Stimulated activated CD4-positive, alpha-beta T cell treated with anti-CD3 and anti-CD28 coated beads, Interleukin-4, amount 100 ng/mL, for 24 hours (primary cell): ENCODE measurements around the gene MTX1.
A peak's percentile ranks its signal among the peaks of the same experiment; 100 is the strongest.
"Not testable (repeated sequence)": the region's sequence is repeated elsewhere in the genome, so short reads cannot be mapped to it uniquely, and the experiment has no call there.

ENCODE experiments used
- DNase-seq: peaks from one replicate; pipeline ENCODE4 v3.0.0-alpha.2; 2020

Gene MTX1

DNA sequence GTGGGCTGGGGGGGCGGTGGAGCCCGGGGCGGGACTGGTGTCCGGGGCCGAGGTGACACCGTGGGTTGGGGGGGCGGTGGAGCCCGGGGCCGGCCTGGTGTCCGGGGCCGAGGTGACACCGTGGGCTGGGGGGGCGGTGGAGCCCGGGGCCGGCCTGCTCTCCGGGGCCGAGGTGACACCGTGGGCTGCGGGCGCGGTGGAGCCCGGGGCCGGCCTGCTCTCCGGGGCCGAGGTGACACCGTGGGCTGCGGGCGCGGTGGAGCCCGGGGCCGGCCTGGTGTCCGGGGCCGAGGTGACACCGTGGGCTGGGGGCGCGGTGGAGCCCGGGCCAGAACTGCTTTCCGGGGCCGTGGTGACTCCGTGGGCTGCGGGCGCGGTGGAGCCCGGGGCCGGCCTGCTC lies 18.6 kb upstream of the MTX1 start:
- not testable (repeated sequence) for DNase-seq

DNA sequence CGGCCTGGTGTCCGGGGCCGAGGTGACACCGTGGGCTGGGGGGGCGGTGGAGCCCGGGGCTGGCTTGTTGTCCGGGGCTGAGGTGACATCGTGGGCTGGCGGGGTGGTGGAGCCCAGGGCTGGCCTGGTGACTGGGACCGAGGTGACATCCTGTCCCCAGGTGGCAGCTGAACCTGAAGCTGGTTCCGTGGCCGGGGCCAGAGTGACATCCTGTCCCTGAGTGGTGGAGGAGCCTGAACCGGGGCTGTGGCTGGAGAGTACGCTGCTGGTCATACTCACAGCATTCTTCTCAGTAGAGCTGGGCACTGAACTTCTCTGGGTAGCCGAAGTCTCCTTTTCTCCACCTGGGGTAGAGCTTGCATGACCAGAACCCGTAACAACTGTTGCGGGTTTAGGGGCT lies 16.6 kb upstream of the MTX1 start:
- no peak for DNase-seq

DNA sequence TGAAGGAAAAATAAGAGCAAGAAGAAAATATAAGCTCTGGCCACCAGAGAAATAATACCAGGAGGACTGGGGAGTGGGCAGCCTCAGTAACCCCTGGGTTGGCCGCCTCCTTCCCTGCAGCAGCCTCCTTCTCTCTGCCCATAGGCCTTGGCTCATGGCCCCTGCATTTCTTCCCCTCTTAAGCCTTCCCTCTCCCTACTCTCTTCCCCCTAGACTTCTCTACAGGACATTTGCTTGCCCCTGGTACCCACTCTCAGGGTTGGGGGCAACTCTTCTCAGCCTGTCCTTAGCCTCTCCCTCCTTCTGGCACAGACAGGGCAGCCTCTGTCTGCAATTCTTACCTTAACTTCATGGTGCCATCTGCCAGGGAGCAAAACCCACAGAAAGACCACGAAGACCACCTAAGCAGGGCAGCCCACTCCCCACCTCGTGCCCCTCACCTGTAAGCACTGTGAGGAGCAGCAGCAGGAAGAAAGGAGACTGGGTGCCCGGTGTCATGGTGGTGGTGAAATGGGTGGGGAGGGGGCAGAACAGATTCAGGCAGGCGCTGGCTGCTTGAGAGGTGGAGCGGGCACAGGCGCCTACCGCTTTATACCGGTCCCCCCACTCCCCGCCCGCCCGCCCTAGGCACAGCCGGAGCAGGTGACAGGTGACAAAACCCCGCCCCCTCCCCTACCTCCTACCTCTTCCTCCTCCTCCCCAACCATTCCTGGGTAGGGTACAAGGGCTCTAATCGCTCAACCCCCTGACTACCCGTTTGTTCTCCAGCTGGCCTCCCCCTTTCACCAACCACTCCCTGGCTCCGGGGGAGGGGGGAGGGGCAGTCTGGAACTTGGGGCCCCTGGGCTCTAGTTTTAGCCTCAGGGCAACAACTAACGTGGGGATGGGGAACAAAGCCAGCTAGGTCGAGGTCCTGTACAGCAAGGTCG lies 15.9 kb upstream of the MTX1 start:
- no peak for DNase-seq

GRCh38 chr1:155193275-155193990 lies 15.1 kb upstream of the MTX1 start:
- DNase-seq: peak; percentile 83

DNA sequence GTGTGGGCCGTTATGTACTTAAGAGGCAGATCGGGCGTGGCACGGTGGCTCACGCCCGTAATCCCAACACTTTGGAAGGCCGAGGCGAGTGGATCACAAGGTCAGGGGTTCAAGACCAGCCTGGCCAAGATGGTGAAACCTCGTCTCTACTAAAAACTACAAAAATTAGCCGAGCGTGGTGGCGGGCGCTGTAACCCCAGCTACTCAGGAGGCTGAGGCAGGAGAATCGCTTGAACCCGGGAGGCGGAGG lies 14.6 kb upstream of the MTX1 start:
- not testable (repeated sequence) for DNase-seq

DNA sequence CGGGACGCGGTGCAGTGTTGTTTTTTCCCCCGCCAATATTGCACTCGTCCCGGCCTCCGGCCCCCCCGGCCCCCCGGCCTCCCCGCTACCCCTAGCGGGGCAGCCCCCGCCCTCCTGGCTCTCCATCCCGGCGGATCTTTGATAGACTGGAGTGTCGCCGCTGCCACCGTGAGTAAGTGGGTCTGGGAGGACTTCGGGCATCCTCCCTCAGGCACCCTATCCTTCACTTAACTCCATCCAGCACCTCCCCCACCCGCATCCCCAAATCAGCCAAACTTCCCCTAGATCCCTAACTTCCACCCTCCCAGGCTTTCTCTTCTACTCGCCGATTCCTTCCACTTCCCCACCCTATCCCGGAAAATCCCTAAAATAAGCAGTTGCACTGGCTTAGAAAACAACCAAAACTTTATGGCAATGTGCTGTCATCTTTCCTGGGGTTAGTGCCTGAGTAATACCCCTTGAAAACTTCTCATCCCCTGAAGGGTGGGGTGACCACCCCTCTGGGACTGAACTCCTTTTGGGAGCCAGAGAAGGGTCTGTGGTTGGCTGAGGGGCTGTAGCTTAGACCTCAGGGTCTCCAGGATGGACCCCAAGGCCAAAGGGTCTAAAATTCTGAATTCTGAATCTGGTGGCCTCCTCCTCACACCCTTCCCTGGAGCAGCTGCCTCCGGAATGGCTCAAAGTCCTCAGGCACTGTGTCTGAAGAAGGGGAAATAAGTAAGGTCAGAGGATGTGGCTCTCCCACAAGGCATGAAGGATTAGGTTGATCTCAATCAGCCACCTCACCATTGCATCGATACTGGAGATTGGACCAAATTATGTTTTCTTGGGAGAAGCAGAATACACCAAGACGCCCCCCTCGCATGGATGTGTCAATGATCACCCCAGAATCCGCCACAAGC lies 13.0 kb upstream of the MTX1 start:
- DNase-seq: no peak

DNA sequence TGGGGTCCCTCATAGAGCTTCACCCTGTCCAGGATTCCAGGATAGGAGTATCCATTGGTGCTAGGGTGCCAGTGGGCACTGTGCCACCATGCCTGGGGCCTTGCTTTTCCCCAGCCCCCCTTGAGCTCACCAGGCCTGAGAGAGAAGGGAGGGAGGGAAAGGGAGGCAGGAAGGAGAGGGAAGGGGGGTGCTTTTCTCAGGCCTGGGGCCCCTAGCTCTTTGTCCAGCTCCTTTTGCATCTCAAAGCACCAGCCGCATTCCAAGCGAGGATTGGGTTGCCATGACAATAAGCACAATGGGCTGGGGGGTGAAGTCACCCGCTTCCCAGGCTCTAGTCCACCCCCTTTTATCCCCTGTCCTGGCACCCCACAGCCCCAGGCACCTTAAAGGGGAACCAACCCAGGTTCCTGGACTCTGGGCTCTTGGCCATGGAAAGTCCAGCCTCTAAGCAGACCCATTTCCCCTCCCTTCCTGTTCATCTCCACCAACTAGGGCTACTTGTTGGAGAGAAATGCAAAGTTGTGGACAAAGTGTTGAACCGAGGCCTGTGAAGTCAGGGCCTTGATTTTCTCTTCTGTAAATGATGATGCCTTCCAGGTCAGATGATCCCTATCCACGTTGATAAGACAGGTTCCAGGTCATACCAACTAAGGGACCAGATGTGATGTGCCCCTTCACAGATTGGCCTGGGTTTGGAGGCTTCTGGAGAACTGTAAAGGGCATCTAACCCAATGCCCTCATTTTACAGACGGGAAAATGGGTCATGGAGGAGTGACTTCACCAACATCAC lies 12.2 kb upstream of the MTX1 start:
- DNase-seq: no peak

DNA sequence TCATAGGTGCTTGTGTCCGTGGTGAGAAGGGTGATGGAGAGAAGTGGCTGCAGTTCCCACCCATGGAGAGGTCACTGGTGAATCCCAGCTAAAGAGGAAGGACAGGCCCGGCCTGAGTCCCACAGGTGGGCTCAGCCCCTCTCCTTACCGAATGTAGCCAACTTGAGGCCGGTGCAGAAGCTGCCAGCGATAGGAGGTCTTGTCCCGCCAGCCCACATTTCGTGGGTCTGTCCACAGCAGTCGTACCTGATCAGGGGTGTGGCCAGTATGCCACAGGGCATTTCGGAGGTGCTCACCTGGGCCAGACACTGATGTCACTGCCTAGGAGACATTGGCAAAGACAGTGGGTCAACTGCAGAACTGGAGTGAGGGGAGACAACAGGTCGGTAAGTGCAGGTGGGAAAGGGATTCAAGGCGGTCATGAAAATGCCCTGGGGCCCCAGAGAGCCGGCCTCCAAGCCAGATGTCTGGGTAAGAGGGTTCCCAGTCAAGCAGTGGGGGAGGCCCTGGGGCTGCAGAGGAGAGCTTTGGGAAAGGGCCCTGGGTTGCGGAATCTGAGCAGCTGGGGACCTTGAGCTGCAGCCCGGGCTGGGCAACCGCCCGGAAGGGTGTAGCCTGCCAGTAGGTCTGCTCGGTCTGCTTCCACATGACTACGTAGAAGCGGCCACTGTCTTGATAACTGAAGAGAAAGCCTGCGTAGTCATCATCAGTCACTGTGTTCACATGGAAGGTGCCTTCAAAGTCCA lies 11.4 kb upstream of the MTX1 start:
- DNase-seq: no peak

GRCh38 chr1:155197901-155198546 lies 10.5 kb upstream of the MTX1 start:
- DNase-seq: no peak

- no peak for DNase-seq
Observed at GRCh38 chr1:155198547-155198906, 10.0 kb upstream of the MTX1 start.

DNA sequence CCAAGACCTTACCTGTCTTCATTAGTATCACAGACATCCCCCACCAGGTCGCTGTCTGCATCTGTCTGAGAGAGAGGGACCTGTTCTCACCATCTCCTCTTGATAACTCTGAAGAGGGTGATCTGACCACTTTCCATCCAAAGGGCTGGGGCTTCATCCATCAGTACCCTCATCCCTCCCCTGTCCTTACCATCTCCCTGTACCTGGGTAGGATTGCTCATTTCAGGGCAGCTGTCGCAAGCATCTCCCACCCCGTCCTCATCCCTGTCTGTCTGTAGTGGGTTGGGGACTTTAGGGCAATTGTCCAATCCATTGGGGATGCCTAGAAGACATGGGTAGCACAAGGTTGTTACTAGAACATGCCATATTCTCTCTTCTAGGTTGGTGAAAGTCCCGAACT lies 8.7 kb upstream of the MTX1 start:
- no peak for DNase-seq

DNA sequence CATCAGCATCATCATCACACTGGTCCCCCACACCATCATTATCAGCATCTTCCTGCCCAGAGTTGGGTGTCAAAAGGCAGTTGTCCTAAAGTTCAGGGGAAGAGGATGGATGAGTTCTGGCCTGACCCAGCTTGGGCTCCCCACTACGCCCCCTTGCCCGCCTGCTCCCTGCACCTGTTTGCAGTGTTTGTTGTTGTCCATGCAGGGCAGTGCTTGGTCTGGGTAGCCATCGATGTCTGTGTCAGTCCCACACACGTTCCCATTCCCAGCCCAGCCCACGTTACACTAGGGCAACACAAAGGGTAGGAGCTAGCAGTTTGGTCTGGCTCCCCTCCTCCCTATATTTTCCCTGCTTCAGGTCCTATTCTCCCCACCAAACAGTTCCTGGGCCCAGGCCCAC lies 7.6 kb upstream of the MTX1 start:
- no peak for DNase-seq

GRCh38 chr1:155202198-155202597 lies 6.3 kb upstream of the MTX1 start:
- DNase-seq: no peak

GRCh38 chr1:155202731-155203515 lies 5.6 kb upstream of the MTX1 start:
- DNase-seq: no peak

DNA sequence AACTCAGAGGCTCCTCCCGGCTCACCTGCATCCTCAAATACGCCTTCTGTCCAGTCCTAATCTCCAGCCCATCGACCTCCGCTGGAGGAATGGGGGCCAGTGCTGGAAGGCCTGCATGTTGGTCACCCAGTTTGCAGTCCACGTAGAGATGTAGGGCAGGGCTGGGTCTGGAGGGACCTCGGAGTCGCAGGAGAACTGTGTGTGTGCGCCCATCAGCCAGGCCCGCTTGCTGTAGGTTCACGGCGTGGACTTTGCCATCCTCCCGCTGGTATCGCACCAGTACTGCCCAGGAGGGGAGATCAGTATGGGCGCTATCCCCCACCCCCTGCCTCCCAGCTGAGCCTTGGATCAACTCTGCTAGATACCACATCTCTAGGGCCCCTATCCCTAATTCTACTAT lies 3.5 kb upstream of the MTX1 start:
- DNase-seq: no peak

DNA sequence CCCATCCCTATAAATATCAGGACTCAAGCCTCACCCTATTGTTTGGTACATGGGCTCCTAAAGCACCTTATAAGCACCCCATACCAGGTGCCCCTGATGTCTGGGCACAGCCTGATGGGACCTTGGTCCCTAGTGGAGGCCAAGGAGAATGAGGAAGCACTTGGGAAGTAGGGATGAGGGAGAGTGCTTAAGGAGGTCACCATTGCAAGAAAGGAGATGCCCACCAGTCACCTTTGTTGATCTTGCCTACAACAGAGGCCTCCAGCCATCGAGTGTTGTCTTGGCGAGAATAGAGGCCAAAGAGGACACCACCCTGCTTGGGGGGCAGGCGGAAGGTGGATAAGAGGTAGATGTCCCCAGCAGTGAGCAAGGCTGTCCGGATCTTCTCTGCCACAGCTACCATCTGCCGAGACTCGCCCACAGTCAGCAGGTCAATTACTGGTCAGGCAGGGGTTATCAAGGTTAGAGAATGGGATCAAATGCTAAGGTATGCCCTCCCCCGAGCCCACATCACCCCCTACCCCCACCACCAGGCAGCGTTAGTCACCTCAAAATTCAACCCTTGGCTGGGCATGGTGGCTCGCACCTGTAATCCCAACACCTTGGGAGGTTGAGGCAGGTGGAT lies 2.4 kb upstream of the MTX1 start:
- DNase-seq: no peak

- DNase-seq: peak; percentile 91
Observed at GRCh38 chr1:155206891-155207805, 1.3 kb upstream of the MTX1 start.

- DNase-seq: no peak
Observed at GRCh38 chr1:155207806-155208540, 522 bp upstream of the MTX1 start, which contains the start of gene THBS3. TSS of gene THBS3 (minus strand) at chr1:155207897. CDS start at chr1:155207876, 21 bp downstream.
